Measurements from ENCODE around the gene TMX3.

Gene TMX3

GRCh38 chr18:68696937-68697336 is 18.0 kb downstream of the TMX3 start:
- no peaks in the 10 kb centered on the region for H3K27me3 Mint-ChIP-seq
- no peaks in the 10 kb centered on the region for H3K4me1 Mint-ChIP-seq (ENCODE audit: low read depth)
- no peaks in the 10 kb centered on the region for H3K9me3 Mint-ChIP-seq
- H3K27ac Mint-ChIP-seq = no peak overlapping the region
- H3K36me3 Mint-ChIP-seq (ENCODE audit: low read depth) = peaks cover 79% of the 10 kb centered on the region
- intact Hi-C loops (cut with micrococcal nuclease) = no loop called here
- H3K4me3 Mint-ChIP-seq = no peak overlapping the region

- Mint-ChIP-seq H3K27ac (no peak overlapping the region), H3K9me3 (no peaks in the 10 kb centered on the region), H3K36me3 (ENCODE audit: low read depth) (peaks cover 77% of the 10 kb centered on the region), H3K27me3 (no peaks in the 10 kb centered on the region), H3K4me1 (ENCODE audit: low read depth) (no peaks in the 10 kb centered on the region), H3K4me3 (no peak overlapping the region)
- intact Hi-C loops (cut with micrococcal nuclease) = no loop called here
These were observed 20.6 kb downstream of the TMX3 start for GRCh38 chr18:68694316-68694715.

- H3K27me3 Mint-ChIP-seq = no peaks in the 10 kb centered on the region
- no peaks in the 10 kb centered on the region for H3K9me3 Mint-ChIP-seq
- H3K4me1 Mint-ChIP-seq (ENCODE audit: low read depth) = no peaks in the 10 kb centered on the region
- intact Hi-C loops (cut with micrococcal nuclease) = no loop called here
- H3K4me3 Mint-ChIP-seq = no peak overlapping the region
- H3K36me3 Mint-ChIP-seq (ENCODE audit: low read depth) = peaks cover 67% of the 10 kb centered on the region
- no peak overlapping the region for H3K27ac Mint-ChIP-seq
These were observed 21.7 kb downstream of the TMX3 start for GRCh38 chr18:68693091-68693815.

- Mint-ChIP-seq H3K4me3 (no peak overlapping the region), H3K9me3 (no peaks in the 10 kb centered on the region), H3K36me3 (ENCODE audit: low read depth) (peaks cover 63% of the 10 kb centered on the region), H3K4me1 (ENCODE audit: low read depth) (peaks cover 5% of the 10 kb centered on the region), H3K27ac (peak overlapping the region; percentile 45), H3K27me3 (no peaks in the 10 kb centered on the region)
- intact Hi-C loops (cut with micrococcal nuclease) = no loop called here
These were observed 35.4 kb downstream of the TMX3 start for GRCh38 chr18:68679528-68679927.

- peaks cover 68% of the 10 kb centered on the region for H3K36me3 Mint-ChIP-seq (ENCODE audit: low read depth)
- no peak overlapping the region for H3K27ac Mint-ChIP-seq
- H3K9me3 Mint-ChIP-seq = no peaks in the 10 kb centered on the region
- intact Hi-C loops (cut with micrococcal nuclease) = no loop called here
- H3K4me1 Mint-ChIP-seq (ENCODE audit: low read depth) = peaks cover 5% of the 10 kb centered on the region
- no peaks in the 10 kb centered on the region for H3K27me3 Mint-ChIP-seq
- H3K4me3 Mint-ChIP-seq = no peak overlapping the region
These were observed 38.0 kb downstream of the TMX3 start for GRCh38 chr18:68676913-68677312.

GRCh38 chr18:68667121-68667520 is 47.8 kb downstream of the TMX3 start:
- intact Hi-C loops (cut with micrococcal nuclease) = no loop called here

GRCh38 chr18:68666381-68666780 is 48.5 kb downstream of the TMX3 start:
- H3K9me3 Mint-ChIP-seq = no peaks in the 10 kb centered on the region
- H3K27ac Mint-ChIP-seq = peak overlapping the region; percentile 51
- H3K4me3 Mint-ChIP-seq = no peak overlapping the region
- intact Hi-C loops (cut with micrococcal nuclease) = no loop called here
- no peaks in the 10 kb centered on the region for H3K27me3 Mint-ChIP-seq
- no peaks in the 10 kb centered on the region for H3K4me1 Mint-ChIP-seq (ENCODE audit: low read depth)
- H3K36me3 Mint-ChIP-seq (ENCODE audit: low read depth) = no peaks in the 10 kb centered on the region

More at GRCh38 chr18:68667121-68667520, 47.8 kb downstream of the TMX3 start:
- Mint-ChIP-seq H3K4me3 (no peak overlapping the region), H3K9me3 (no peaks in the 10 kb centered on the region), H3K4me1 (ENCODE audit: low read depth) (no peaks in the 10 kb centered on the region), H3K36me3 (ENCODE audit: low read depth) (no peaks in the 10 kb centered on the region), H3K27me3 (no peaks in the 10 kb centered on the region), H3K27ac (no peak overlapping the region)

GRCh38 chr18:68665628-68666027 is 49.3 kb downstream of the TMX3 start:
- no peaks in the 10 kb centered on the region for H3K9me3 Mint-ChIP-seq
- H3K27ac Mint-ChIP-seq = no peak overlapping the region
- H3K27me3 Mint-ChIP-seq = no peaks in the 10 kb centered on the region
- H3K4me3 Mint-ChIP-seq = no peak overlapping the region
- no peaks in the 10 kb centered on the region for H3K4me1 Mint-ChIP-seq (ENCODE audit: low read depth)
- intact Hi-C loops (cut with micrococcal nuclease) = no loop called here
- no peaks in the 10 kb centered on the region for H3K36me3 Mint-ChIP-seq (ENCODE audit: low read depth)

GRCh38 chr18:68662754-68663153 is 52.2 kb downstream of the TMX3 start:
- intact Hi-C loops (cut with micrococcal nuclease) = loop anchor here (5.0 kb wide), 1 partner anchor 75 kb away; no protein-coding TSS in a partner anchor
- Mint-ChIP-seq H3K27ac (no peak overlapping the region), H3K36me3 (ENCODE audit: low read depth) (no peaks in the 10 kb centered on the region), H3K27me3 (no peaks in the 10 kb centered on the region), H3K9me3 (no peaks in the 10 kb centered on the region), H3K4me3 (no peak overlapping the region), H3K4me1 (ENCODE audit: low read depth) (peaks cover 10% of the 10 kb centered on the region)

- Mint-ChIP-seq H3K4me3 (no peak overlapping the region), H3K36me3 (ENCODE audit: low read depth) (no peaks in the 10 kb centered on the region), H3K4me1 (ENCODE audit: low read depth) (peaks cover 10% of the 10 kb centered on the region), H3K27ac (no peak overlapping the region), H3K9me3 (no peaks in the 10 kb centered on the region), H3K27me3 (peaks cover 1% of the 10 kb centered on the region)
- intact Hi-C loops (cut with micrococcal nuclease) = loop anchor here (1.0 to 5.0 kb wide), 2 partner anchors 77 to 1443 kb away; no protein-coding TSS in a partner anchor
These were observed 54.3 kb downstream of the TMX3 start for GRCh38 chr18:68660354-68661183.

GRCh38 chr18:68648191-68648590 is 66.7 kb downstream of the TMX3 start:
- no peaks in the 10 kb centered on the region for H3K4me1 Mint-ChIP-seq (ENCODE audit: low read depth)
- no peaks in the 10 kb centered on the region for H3K9me3 Mint-ChIP-seq
- H3K27ac Mint-ChIP-seq = no peak overlapping the region
- H3K4me3 Mint-ChIP-seq = no peak overlapping the region
- no peaks in the 10 kb centered on the region for H3K36me3 Mint-ChIP-seq (ENCODE audit: low read depth)
- H3K27me3 Mint-ChIP-seq = peaks cover 6% of the 10 kb centered on the region
- intact Hi-C loops (cut with micrococcal nuclease) = no loop called here

- Mint-ChIP-seq H3K27me3 (peaks cover 3% of the 10 kb centered on the region), H3K36me3 (ENCODE audit: low read depth) (no peaks in the 10 kb centered on the region), H3K27ac (no peak overlapping the region), H3K4me3 (no peak overlapping the region), H3K9me3 (no peaks in the 10 kb centered on the region), H3K4me1 (ENCODE audit: low read depth) (no peaks in the 10 kb centered on the region)
- intact Hi-C loops (cut with micrococcal nuclease) = no loop called here
These were observed 72.9 kb downstream of the TMX3 start for GRCh38 chr18:68642003-68642402.

- Mint-ChIP-seq H3K4me1 (ENCODE audit: low read depth) (no peaks in the 10 kb centered on the region), H3K9me3 (no peaks in the 10 kb centered on the region), H3K4me3 (no peak overlapping the region), H3K27ac (no peak overlapping the region), H3K36me3 (ENCODE audit: low read depth) (no peaks in the 10 kb centered on the region), H3K27me3 (peaks cover 3% of the 10 kb centered on the region)
- intact Hi-C loops (cut with micrococcal nuclease) = no loop called here
These were observed 74.0 kb downstream of the TMX3 start for GRCh38 chr18:68640861-68641260.

GRCh38 chr18:68638613-68639012 is 76.3 kb downstream of the TMX3 start:
- no peak overlapping the region for H3K4me3 Mint-ChIP-seq
- H3K27ac Mint-ChIP-seq = no peak overlapping the region
- H3K27me3 Mint-ChIP-seq = peaks cover 3% of the 10 kb centered on the region
- intact Hi-C loops (cut with micrococcal nuclease) = no loop called here
- no peaks in the 10 kb centered on the region for H3K9me3 Mint-ChIP-seq
- no peaks in the 10 kb centered on the region for H3K36me3 Mint-ChIP-seq (ENCODE audit: low read depth)
- no peaks in the 10 kb centered on the region for H3K4me1 Mint-ChIP-seq (ENCODE audit: low read depth)
